Neuronal stem cell (in vitro differentiated cells): ENCODE measurements around the gene VPS33A.
"Not testable (repeated sequence)": the region's sequence is repeated elsewhere in the genome, so short reads cannot be mapped to it uniquely, and the experiment has no call there.

ENCODE experiments used
- DNase-seq: peaks from one replicate; pipeline ENCODE4 v3.0.0-alpha.2; 2013; ENCODE audit warnings: low spot score
- H2AFZ ChIP-seq: one replicate; pipeline ENCODE4 v1.6.1; 2013; ENCODE audit warnings: mild to moderate bottlenecking, low read length, inconsistent platforms
- H2AK5ac ChIP-seq: 2 replicates; pipeline ENCODE4 v1.6.1; 2013; ENCODE audit warnings: low read depth, mild to moderate bottlenecking, inconsistent platforms, low read length, moderate library complexity, mixed read lengths
- H2BK120ac ChIP-seq: 2 replicates; pipeline ENCODE4 v1.6.1; 2013; ENCODE audit warnings: low read depth, mild to moderate bottlenecking, inconsistent platforms, low read length, moderate library complexity, mixed read lengths
- H2BK12ac ChIP-seq: one replicate; pipeline ENCODE4 v1.6.1; 2013; ENCODE audit warnings: low read length, inconsistent platforms
- H2BK15ac ChIP-seq: 2 replicates; pipeline ENCODE4 v1.6.1; 2013; ENCODE audit warnings: mild to moderate bottlenecking, low read length, inconsistent platforms, mixed read lengths
- H2BK5ac ChIP-seq: one replicate; pipeline ENCODE4 v1.6.1; 2013; ENCODE audit warnings: inconsistent platforms, mild to moderate bottlenecking, low read length, moderate library complexity
- H3K14ac ChIP-seq: one replicate; pipeline ENCODE4 v1.6.1; 2013; ENCODE audit warnings: low read length, inconsistent platforms
- H3K18ac ChIP-seq: 2 replicates; pipeline ENCODE4 v1.6.1; 2013; ENCODE audit warnings: low read length, inconsistent platforms
- H3K23ac ChIP-seq: 2 replicates; pipeline ENCODE4 v1.6.1; 2013; ENCODE audit warnings: low read depth, mild to moderate bottlenecking, mixed read lengths, low read length, inconsistent platforms; ENCODE audit not compliant: poor library complexity
- H3K27ac ChIP-seq: replicated peaks from 3 replicates; pipeline ENCODE4 v1.5.1; 2013; ENCODE audit warnings: low read length, inconsistent platforms
- H3K27me3 ChIP-seq, 3 experiments: 2 replicates each; pipeline ENCODE4 v1.6.1; 2013; ENCODE audit warnings: low read length in 3 of 3, mild to moderate bottlenecking in 2 of 3, inconsistent platforms in 1 of 3, low read depth in 1 of 3, mixed read lengths in 1 of 3, moderate library complexity in 1 of 3; ENCODE audit not compliant: control insufficient read depth in 3 of 3, insufficient read depth in 3 of 3
- H3K36me3 ChIP-seq, 2 donors: replicated peaks in 1 of 2; 2 replicates each; pipeline ENCODE4 v1.6.1; 2013; ENCODE audit warnings: low read length in 2 of 2; ENCODE audit not compliant: control insufficient read depth in 2 of 2, insufficient read depth in 2 of 2
- H3K4ac ChIP-seq: 2 replicates; pipeline ENCODE4 v1.6.1; 2013; ENCODE audit warnings: inconsistent platforms, mild to moderate bottlenecking, low read length, moderate library complexity
- H3K4me1 ChIP-seq, 2 donors: 1 replicate in 1 of 2; 2 replicates in 1 of 2; pipeline ENCODE4 v1.6.1; 2013; ENCODE audit warnings: low read length in 2 of 2, low read depth in 1 of 2; ENCODE audit not compliant: control insufficient read depth in 2 of 2, insufficient read depth in 1 of 2
- H3K4me2 ChIP-seq: one replicate; pipeline ENCODE4 v1.6.1; 2013; ENCODE audit warnings: mild to moderate bottlenecking, low read length, inconsistent platforms; ENCODE audit not compliant: insufficient read depth, poor library complexity, severe bottlenecking
- H3K4me3 ChIP-seq, 2 donors: 2 replicates each; pipeline ENCODE4 v1.5.1; 2013; ENCODE audit warnings: low read length in 2 of 2, mild to moderate bottlenecking in 2 of 2, inconsistent platforms in 1 of 2, moderate library complexity in 1 of 2
- H3K79me1 ChIP-seq: one replicate; pipeline ENCODE4 v1.6.1; 2013; ENCODE audit warnings: low read depth, mild to moderate bottlenecking, inconsistent platforms, low read length, moderate library complexity
- H3K9ac ChIP-seq: one replicate; pipeline ENCODE4 v1.6.1; 2013; ENCODE audit warnings: mild to moderate bottlenecking, low read depth, low read length, inconsistent platforms; ENCODE audit not compliant: poor library complexity
- H3K9me3 ChIP-seq, 2 donors: replicated peaks in 1 of 2; 2 replicates each; pipeline versions ENCODE3 to v1.6.1; 2013; ENCODE audit warnings: low read length in 2 of 2, mild to moderate bottlenecking in 2 of 2, inconsistent platforms in 1 of 2, low read depth in 1 of 2, mixed read lengths in 1 of 2, moderate library complexity in 1 of 2; ENCODE audit not compliant: control insufficient read depth in 2 of 2, insufficient read depth in 1 of 2
- H4K8ac ChIP-seq: one replicate; pipeline ENCODE4 v1.6.1; 2013; ENCODE audit warnings: low read depth, mild to moderate bottlenecking, inconsistent platforms, low read length, moderate library complexity
- H4K91ac ChIP-seq: one replicate; pipeline ENCODE4 v1.6.1; 2013; ENCODE audit warnings: low read length, low read depth, mild to moderate bottlenecking, inconsistent platforms; ENCODE audit not compliant: poor library complexity
- WGBS, 2 donors: extraction: QIAGEN DNeasy Blood & Tissue Kit; methylation state at CpG; one replicate each; pipeline ENCODE4 v1.1.7; 2013; ENCODE audit warnings: missing lambda C conversion rate in 2 of 2, mixed read lengths in 1 of 2; ENCODE audit not compliant: insufficient read length in 2 of 2, insufficient replicate concordance in 1 of 2; ENCODE audit errors: extremely low coverage in 2 of 2; 5-methylcytosine and 5-hydroxymethylcytosine counted together

VPS33A gene

GRCh38 chr12:122260735-122261134 lies 5.6 kb downstream of the VPS33A start:
- not testable (repeated sequence) for H3K9ac ChIP-seq, H3K4me1 ChIP-seq, DNase-seq, H2BK120ac ChIP-seq, H2BK5ac ChIP-seq, H3K27ac ChIP-seq, H3K14ac ChIP-seq, H4K8ac ChIP-seq, H3K4me3 ChIP-seq, H2AK5ac ChIP-seq, H3K27me3 ChIP-seq, H4K91ac ChIP-seq, H2BK15ac ChIP-seq, H3K18ac ChIP-seq, H3K23ac ChIP-seq, H3K4ac ChIP-seq, H3K79me1 ChIP-seq, H3K9me3 ChIP-seq, H2BK12ac ChIP-seq, H2AFZ ChIP-seq, H3K4me2 ChIP-seq
- no CpG with 5 or more reads among the region's 14 CpGs for WGBS, 2 donors
- H3K36me3 ChIP-seq = peaks cover 8 to 74% of the 10 kb centered on the region in 2 donors

GRCh38 chr12:122258939-122259338 lies 7.4 kb downstream of the VPS33A start:
- H3K4me2 ChIP-seq, H3K4ac ChIP-seq, H3K14ac ChIP-seq, H2BK15ac ChIP-seq, H3K79me1 ChIP-seq, H3K9ac ChIP-seq, H3K23ac ChIP-seq, H3K18ac ChIP-seq, H3K9me3 ChIP-seq, H3K27me3 ChIP-seq, H2BK12ac ChIP-seq, H4K8ac ChIP-seq, H3K4me3 ChIP-seq, H2BK120ac ChIP-seq, H2BK5ac ChIP-seq, H2AFZ ChIP-seq, H3K27ac ChIP-seq, H4K91ac ChIP-seq, H3K4me1 ChIP-seq, DNase-seq, H2AK5ac ChIP-seq: not testable (repeated sequence)
- no CpG with 5 or more reads among the region's 4 CpGs for WGBS, 2 donors
- H3K36me3 ChIP-seq = peaks cover 8 to 71% of the 10 kb centered on the region in 2 donors

GRCh38 chr12:122258462-122258861 lies 7.8 kb downstream of the VPS33A start:
- not testable (repeated sequence) for H3K18ac ChIP-seq, H3K27me3 ChIP-seq, H3K27ac ChIP-seq, H2BK15ac ChIP-seq, H3K4ac ChIP-seq, H3K9me3 ChIP-seq, H3K9ac ChIP-seq, H4K91ac ChIP-seq, H2AFZ ChIP-seq, H4K8ac ChIP-seq, H3K23ac ChIP-seq, H2AK5ac ChIP-seq, H2BK120ac ChIP-seq, H2BK5ac ChIP-seq, H2BK12ac ChIP-seq, DNase-seq, H3K79me1 ChIP-seq, H3K14ac ChIP-seq, H3K4me1 ChIP-seq, H3K4me3 ChIP-seq, H3K4me2 ChIP-seq
- H3K36me3 ChIP-seq = peaks cover 8 to 66% of the 10 kb centered on the region in 2 donors
- WGBS, 2 donors = no CpG with 5 or more reads among the region's 4 CpGs

GRCh38 chr12:122250536-122250935 lies 15.8 kb downstream of the VPS33A start:
- Histone ChIP-seq H3K4me3 (no peak overlapping the region), H3K9ac (no peak overlapping the region), H4K8ac (no peak overlapping the region), H2BK120ac (no peak overlapping the region), H2BK5ac (no peak overlapping the region), H3K18ac (no peak overlapping the region), H2AFZ (no peak overlapping the region), H2AK5ac (no peak overlapping the region), H2BK15ac (no peak overlapping the region), H3K27me3 (no peaks in the 10 kb centered on the region), H3K23ac (no peak overlapping the region), H3K9me3 (no peaks in the 10 kb centered on the region), H2BK12ac (no peak overlapping the region), H3K4ac (no peak overlapping the region), H4K91ac (no peak overlapping the region), H3K79me1 (peaks cover 1% of the 10 kb centered on the region), H3K4me1 (no peaks in the 10 kb centered on the region), H3K36me3 (peaks cover 2 to 29% of the 10 kb centered on the region in 2 donors), H3K27ac (no peak overlapping the region), H3K4me2 (no peak overlapping the region), H3K14ac (no peak overlapping the region)
- WGBS, 2 donors = no CpG with 5 or more reads among the region's 8 CpGs
- DNase-seq = no peak
